UCSD-AML1 (cell line): ENCODE data around the gene CD244.
"Not testable (repeated sequence)": the region's sequence is repeated elsewhere in the genome, so short reads cannot be mapped to it uniquely, and the experiment has no call there.

Experiments
- DNase-seq: peaks from one replicate; lab custom pipeline; 2025; ENCODE audit not compliant: unreplicated experiment; lab: John Stamatoyannopoulos, UW

CD244 gene, protein sequence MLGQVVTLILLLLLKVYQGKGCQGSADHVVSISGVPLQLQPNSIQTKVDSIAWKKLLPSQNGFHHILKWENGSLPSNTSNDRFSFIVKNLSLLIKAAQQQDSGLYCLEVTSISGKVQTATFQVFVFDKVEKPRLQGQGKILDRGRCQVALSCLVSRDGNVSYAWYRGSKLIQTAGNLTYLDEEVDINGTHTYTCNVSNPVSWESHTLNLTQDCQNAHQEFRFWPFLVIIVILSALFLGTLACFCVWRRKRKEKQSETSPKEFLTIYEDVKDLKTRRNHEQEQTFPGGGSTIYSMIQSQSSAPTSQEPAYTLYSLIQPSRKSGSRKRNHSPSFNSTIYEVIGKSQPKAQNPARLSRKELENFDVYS

DNA sequence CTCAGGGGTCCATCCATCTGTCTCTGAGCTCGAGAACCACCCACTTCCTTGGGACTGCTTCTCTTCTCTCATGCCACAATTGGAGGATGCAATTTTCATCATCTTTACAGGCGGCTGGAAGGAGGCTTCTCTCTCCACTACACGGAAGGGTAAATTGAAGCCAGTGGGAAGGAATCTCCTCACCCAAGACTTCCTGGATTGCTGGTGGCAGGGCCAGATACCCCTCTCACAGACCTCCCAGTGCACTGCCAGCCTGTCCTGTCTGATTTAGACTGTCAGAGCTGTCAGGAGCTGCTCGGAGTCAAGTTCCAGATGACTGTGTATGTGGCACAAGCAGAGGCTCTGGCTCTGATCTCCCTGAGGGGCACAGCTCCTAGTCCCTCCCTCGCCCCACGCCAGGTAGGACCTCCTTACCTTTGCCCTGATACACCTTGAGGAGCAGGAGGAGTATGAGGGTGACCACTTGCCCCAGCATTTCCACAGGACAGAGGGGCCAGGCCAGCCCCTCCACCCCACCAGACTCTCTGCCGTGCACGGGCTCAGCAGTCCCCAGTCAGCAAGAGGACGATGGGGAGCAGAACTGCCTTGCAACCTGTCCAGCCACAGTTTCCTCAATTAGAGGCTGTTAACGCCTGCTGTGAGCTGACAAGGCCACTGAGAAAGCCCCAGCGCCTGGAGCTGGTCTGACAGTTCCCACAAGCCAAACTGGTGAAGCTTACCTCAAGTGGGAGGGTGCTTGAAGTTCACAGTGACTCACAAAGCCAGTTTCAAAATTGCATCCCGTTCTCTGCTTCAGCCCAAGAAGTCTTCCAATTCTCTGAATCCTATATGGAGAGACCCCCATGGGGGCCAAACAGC lies at the start of gene CD244:
CD244 (minus strand) TSS at position 685 of the 858 bp plus-strand sequence; CDS start at position 475, 210 bp downstream.
- peak; percentile 85 for DNase-seq

DNA sequence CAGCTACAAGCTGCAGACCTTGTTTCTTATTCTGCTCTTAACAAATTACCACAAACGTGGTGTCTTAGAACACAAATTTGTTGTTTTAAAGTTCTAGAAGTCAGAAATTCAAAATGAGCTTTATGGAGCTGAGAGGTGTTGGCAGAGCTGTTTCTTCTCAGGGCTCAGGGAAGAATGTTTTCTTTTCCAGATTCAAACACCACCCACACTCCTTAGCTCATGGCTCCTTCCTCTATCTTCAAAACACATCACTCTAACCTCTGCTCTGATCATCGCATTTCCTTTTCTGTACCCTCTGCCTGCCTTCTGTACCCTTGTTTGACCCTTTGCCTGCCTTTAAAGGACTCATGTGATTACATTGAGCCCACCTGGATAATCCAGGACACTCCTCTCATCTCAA lies 49.2 kb upstream of the CD244 start:
- no peak for DNase-seq

DNA sequence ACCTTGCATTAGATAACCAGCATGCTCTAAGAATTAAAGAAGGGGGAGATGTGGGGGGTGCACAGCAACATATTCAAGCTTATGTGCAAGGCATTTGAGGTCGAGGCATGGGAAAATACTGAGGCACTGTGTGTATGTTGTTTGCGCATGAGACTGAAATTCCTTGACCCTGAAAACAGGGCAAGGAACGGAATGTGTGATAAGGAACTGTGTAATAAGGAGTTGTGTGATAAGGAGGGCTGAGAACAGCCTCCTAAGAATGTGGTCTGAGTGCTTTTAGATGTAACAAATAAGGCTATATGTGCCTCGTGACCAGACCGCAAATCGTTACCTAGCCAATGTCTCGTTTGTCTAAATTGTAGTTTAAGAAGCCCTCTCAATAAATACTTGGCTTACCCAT lies 48.8 kb upstream of the CD244 start:
- DNase-seq, result no peak

DNA sequence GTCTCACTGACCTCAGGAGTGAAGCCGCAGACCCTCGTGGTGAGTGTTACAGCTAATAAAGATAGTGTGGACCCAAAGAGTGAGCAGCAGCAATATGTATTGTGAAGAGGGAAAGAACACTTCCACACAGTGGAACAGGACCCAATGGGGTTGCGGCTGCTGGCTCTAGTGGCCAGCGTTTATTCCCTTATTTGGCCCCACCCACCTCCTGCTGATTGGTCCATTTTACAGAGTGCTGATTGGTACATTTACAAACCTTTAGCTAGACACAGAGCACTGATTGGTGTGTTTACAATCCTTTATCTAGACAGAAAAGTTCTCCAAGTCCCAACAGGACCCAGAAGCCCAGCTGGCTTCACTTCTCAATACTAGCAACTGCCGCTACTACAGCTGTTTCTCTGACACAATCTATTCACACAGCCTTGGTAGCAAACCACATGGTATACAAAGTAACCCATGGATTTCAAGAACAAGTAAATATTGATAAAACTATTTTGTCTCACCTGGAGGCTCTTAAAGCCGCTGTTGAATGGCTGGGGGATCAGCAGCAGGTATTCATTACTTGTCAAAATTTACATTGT lies 47.6 kb upstream of the CD244 start:
- no peak for DNase-seq

DNA sequence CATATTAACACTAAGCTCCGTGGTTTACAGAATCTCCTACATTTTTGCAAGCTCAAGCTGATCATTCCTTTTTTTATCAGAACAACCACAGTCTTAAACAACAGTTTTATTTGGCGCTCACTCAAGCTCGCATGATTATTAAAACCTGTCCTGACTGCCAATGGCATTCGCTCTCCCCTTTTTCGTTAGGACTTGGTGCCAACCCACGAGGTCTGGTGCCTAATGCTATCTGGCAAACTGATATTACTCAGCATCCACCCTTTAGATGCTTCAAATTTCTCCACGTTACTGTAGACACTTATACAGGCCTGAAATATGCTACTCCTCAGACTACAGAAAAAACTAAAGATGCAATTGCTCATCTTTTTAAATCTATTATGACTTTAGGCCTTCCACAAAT lies 45.3 kb upstream of the CD244 start:
- DNase-seq, result no peak

DNA sequence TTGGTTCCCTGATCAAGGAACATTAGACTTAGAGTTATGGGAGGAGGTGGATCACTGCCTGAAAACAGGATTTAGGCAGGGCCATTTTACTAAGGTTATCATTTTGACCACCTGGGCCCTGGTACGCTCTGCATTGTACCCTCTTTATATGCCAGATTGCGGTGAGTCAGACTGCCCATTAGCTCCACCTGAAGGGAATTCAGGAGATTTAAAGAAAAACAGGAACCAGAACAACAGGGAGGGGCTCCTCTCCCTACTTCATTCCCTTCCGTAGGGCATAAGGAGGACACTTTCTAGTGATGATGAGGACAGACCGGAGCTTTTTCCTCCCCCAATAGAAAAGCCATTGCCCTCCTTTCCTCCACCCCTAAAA lies 42.9 kb upstream of the CD244 start:
- DNase-seq, result no peak

DNA sequence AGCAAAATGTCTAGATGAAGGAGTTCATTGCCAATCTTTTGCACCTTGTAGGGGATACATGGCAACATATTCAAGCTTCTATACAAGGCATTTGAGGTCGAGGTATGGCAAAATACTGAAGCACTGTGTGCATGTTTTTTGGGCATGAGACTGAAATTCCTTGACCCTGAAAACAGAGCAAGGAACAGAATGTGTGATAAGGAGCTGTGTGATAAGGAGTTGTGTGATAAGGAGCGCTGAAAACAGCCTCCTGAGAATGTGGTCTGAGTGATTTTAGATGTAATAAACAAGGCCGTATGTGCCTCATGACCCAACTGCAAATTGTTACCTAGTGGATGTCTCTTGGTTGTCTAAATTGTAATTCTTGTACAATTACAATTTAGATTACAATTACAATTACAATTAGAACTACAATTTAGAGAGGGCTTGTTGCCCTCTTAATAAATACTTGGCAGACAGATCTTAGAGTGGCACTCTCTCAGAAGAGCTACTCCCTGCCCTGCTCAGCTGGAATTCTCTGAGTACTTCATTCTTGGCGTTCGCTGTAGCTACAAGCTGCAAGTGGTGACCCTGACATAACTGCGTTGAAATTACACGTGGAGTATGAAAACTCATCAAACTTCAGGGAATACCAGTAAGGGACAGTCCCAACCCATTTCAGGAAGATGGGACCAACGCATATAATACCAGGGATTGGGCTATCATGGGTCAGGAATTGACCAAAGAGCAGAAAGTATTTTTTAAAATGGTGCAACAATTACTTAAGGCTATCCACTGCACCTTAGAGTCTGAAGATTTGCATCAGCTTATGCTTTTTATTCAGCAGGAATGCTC lies 42.3 kb upstream of the CD244 start:
- no peak for DNase-seq

DNA sequence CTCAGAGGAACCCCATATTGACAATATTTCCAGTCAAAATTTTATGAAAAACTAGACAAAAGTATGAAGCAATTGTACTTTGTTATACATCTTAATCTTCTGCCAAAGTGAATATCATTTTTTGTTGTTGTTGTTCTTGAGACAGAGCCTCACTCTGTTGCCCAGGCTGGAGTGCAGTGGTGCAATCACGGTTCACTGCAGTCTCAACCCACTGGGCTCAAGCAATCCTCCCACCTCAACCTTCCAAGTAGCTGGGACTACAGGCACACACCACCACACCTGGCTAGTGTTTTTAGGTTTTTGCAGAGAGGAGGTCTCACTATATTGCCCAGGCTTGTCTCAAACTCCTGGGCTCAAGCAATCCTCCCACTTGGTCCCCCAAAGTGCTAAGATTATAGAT lies 39.6 kb upstream of the CD244 start:
- DNase-seq, result not testable (repeated sequence)

DNA sequence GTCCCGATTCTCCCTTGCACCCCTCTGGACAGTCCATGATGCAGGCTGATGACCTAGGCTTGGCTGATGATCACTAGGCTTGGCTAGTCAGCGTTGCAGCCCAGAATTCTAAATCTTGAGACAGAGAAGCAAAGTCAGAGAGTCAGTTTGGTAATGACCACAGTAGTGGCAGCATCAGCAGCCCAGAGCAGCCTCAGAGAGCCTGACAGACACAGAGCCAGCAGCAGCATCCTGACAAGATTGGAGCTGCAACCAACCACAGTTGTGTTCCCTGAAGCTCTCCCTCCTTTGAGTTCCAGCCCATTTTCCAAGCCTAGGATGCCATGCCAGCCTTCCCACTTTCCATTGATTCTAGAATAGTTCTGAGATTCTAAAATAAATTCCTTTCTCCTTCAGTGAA lies 39.1 kb upstream of the CD244 start:
- DNase-seq, result no peak

DNA sequence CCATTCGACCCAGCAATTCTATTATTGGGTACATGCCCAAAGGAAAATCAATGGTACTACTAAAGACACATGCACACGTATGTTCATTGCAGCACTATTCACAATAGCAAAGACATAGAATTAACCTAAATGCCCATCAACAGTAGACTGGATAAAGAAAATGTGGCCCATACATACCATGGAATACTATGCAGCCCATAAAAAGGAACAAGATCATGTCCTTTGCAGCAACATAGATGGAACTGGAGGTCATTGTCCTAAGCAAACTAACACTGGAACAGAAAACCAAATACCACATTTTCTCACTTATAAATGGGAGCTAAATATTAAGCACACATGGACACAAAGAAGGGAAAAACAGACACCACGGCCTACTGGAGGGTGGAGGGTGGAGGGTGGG lies 38.0 kb upstream of the CD244 start:
- not testable (repeated sequence) for DNase-seq

DNA sequence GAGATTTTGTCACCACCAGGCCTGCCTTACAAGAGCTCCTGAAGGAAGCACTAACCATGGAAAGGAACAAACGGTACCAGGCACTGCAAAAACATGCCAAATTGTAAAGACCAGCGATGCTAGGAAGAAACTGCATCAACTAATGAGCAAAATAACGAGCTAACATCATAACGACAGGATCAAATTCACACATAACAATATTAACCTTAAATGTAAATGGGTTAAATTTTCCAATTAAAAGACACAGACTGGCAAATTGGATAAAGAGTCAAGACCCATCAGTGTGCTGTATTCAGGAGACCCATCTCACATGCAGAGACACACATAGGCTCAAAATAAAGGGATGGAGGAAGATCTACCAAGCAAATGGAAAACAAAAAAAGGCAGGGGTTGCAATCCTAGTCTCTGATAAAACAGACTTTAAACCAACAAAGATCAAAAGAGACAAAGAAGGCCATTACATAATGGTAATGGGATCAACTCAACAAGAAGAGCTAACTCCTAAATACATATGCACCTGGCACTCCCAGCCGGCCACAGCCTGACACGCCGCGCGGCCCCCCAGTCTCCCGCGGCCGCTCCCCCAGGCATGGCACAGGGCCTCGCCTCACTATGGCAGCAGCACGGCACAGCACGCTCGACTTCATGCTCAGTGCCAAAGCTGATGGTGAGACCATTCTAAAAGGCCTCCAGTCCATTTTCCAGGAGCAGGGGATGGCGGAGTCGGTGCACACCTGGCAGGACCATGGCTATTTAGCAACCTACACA lies 31.9 kb upstream of the CD244 start:
- not testable (repeated sequence) for DNase-seq

DNA sequence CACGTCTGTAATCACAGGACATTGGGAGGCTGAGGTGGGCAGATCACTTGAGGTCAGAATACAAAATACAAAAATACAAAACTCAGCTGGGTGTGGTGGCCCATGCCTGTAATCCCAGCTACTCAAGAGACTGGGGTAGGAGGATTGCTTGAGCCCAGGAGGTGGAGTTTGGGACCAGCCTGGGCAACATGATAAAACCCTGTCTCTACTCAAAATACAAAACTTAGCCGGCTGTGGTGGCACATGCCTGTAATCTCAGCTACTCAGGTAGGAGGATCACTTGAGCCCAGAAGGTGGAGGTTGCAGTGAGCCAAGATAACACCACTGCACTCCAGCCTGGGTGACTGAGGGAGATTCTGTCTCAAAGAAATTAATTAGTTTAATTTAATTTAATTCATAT lies 28.8 kb upstream of the CD244 start:
- DNase-seq, result no peak

DNA sequence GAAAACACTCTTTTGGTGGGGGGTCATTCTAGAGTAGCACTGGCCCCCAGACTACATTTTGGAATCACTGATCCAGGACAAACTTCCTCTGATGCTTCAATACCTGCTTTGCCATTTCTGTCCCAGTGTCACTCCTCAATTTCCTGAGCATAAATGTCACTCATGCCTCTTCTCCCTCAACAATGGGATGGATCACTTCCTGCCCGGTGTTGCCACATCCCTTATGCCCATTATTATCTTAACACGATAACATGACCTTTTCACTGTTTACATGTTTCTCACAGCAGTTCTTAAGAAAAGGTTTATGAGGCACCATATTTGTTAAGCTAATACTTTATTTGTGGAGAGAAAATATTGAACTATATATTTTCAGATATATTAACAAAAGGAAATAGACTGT lies 26.2 kb upstream of the CD244 start:
- no peak for DNase-seq

DNA sequence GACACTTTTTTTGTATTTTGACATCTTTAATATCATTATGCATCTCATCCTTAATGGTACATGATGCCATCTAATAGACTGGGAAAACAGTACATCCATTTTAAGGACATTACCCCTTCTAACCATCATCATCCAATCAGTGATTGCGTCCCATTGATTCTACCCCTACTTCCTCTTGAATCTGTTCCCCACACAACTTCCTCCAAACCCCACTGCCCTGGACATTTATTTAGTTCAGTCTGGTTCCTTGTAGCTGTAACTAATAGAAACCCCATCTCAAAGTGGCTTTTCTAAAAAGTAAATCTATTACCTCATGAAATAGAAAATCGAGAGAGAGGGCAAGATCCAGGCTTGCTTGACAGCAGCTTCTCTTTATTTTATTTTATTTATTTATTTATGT lies 24.4 kb upstream of the CD244 start:
- DNase-seq, result no peak

DNA sequence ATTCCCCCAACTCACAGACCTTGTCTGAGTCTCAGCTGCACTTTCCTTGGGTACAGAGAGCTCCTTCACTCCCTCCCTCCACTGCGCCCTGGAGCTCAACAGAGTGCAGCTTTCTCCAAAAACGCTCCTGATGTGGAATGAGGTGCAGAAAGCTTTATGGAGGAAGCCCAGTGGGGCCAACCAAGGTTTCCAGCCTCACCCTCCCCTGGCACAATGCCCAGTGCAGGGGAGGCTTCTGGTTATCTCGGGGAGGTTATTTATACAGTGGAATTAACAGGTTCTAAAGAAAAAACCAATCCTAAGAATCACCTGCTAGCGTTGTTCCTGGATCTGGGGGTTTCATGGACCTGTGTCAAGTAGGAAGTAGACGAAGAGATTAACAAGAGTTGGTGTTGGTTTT lies 22.4 kb upstream of the CD244 start, which contains the start of gene ITLN1:
ITLN1 (minus strand) TSS at position 139 of the 400 bp plus-strand sequence. CDS start 303 bp downstream, outside the sequence.
- DNase-seq, result no peak

DNA sequence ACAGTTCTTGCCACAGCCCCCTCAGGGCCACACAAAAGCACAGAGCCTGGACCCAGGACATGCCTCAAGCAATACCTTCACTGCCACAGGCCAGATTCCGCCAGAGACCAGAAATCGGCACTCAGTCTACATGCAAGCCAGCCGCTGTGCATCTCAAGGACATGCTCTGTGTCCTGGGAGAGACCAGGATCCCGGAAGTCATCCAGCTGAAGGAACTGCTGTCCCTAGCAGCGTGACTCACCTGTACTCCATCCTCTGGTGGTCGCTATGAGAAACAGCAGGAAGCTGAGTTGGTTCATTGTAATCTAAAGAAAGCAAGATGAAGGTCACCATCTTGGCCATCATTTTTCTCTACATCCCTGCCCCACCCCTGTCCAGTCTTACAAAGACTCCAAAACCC lies 21.9 kb upstream of the CD244 start:
- no peak for DNase-seq

DNA sequence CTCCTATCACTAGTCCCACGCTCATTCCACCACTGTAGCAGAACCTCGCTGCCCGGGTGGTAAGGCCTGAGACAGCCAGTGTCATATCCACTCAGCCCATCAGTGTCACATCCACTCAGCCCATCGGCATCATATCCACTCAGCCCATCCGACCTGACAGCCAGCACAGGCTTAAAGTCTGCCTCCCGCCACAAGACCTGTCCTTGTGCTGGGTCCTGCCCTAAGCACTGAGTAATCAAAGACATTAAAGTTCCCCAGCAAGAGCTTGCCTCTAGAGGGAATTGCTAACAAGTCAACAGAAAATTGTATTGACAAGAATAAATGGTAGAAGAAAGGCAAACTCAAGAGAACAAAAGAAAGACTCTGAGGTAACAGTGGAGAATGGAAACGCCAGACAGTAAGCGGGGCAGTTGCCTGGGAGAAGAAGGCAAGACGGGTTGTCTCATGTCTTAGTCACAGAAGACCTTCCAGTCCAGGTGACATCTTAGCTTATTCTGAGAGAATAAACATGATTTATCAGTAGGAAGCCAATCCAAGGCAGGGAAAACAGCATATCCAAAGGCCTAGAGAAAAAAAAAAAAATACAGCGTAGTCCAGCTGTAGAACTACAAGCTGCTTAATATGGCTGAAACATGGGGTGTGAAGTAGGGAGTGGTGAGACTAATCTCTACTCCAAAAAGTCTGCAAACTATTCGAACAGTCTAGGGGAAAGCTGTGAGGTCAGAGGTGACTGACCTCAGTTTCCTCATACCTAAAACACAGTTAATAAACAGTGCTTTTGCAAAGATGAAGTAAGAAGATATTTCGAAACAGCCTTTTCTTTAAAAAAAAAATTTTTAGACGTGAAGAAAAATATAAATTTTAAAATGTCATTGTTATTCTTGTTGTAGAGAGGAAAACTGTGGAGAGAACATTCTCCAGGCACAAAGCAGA lies 21.2 kb upstream of the CD244 start:
- DNase-seq, result no peak

DNA sequence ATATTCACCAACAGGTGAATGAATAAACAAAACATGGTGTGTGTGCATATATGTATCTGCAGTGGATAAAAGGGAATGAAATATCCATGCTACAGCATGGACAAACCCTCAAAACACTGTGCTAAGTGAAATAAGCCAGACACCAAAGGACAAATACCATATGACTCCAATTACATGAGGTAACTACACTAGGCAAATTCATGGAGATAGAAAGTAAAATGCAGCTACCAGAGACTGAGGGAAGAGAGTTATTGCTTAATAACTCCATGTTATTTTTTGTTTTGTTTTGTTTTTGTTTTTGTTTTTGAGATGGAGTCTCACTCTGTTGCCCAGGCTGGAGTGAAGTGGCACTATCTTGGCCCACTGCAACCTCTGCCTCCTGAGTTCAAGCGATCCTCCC lies 19.9 kb upstream of the CD244 start:
- no peak for DNase-seq

DNA sequence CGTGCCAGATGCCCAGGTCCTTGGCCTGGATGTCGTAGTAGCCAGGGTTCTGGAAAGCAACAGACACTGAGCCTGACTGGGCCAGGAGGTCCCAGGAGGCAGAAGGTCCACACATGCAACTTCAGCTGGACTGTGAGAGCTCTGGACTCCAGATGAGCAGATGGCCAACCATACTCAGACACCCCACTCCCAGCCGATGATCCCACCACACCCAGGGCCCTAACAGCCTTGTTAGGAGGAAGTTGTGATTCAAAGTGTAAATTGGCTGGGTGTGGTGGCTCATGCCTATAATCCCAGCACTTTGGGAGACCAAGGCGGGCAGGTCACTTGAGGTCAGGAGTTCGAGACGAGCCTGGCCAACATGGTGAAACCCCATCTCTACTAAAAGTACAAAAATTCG lies 18.6 kb upstream of the CD244 start:
- DNase-seq, result not testable (repeated sequence)
